AG10803 (cell line): ENCODE data around the gene MAP4K5.
A peak's percentile ranks its signal among the peaks of the same experiment; 100 is the strongest.

Experiments
- DNase-seq: peaks from one replicate; pipeline ENCODE4 v3.0.0; 2010; ENCODE audit warnings: low read depth
- H3K4me3 ChIP-seq: 2 replicates; pipeline ENCODE4 v1.5.1; 2011; ENCODE audit warnings: mild to moderate bottlenecking, low read length, control low read depth
- TF ChIP-seq, protein P1 (sequence below): conservative IDR thresholded peaks from 2 replicates; pipeline ENCODE4 v1.5.1; 2011; ENCODE audit warnings: mild to moderate bottlenecking, low read length, control low read depth, inconsistent platforms

MAP4K5 gene

DNA sequence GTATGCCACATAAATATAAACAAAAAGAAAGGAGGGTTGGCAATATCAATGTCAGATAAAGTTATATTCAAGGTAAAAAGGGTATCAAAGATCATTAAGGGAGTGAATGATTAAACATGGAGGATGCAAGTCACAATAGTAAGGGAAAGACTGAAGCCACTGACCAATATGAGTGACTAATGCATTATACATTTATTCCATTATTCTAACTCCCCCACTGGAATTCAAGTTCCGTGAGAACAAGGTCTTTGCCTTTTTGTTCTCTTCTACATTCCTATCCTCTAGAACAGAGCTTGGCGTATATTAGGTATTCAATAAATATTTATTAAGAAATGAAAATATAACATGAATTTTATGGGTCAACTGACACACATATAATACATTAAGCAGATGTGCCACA, 30.7 kb downstream of the MAP4K5 start:
- peak; percentile 71 for DNase-seq
- H3K4me3 ChIP-seq, result no peak overlapping the region
- TF ChIP-seq, protein P1, sequence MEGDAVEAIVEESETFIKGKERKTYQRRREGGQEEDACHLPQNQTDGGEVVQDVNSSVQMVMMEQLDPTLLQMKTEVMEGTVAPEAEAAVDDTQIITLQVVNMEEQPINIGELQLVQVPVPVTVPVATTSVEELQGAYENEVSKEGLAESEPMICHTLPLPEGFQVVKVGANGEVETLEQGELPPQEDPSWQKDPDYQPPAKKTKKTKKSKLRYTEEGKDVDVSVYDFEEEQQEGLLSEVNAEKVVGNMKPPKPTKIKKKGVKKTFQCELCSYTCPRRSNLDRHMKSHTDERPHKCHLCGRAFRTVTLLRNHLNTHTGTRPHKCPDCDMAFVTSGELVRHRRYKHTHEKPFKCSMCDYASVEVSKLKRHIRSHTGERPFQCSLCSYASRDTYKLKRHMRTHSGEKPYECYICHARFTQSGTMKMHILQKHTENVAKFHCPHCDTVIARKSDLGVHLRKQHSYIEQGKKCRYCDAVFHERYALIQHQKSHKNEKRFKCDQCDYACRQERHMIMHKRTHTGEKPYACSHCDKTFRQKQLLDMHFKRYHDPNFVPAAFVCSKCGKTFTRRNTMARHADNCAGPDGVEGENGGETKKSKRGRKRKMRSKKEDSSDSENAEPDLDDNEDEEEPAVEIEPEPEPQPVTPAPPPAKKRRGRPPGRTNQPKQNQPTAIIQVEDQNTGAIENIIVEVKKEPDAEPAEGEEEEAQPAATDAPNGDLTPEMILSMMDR, result no peak

DNA sequence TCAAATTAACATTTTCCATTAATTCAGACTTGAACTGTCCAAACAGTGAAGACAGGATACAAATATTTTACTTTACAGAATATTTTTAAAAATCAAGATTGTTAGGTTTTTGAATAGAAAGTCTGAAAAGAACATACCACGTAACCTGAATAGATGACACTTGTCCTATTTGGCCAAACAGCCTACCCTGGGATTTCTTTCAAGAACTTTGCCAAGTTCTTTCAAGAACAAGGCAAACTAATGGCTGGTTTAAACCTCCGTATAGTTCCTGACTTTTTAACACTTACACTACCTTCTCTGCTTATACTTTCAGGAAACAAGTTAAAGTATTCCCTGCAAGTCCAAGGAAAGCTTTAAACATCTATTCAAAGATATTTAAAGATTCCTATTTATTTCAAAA, 35.0 kb downstream of the MAP4K5 start:
- DNase-seq, result no peak
- TF ChIP-seq, protein P1, result no peak
- no peak overlapping the region for H3K4me3 ChIP-seq

DNA sequence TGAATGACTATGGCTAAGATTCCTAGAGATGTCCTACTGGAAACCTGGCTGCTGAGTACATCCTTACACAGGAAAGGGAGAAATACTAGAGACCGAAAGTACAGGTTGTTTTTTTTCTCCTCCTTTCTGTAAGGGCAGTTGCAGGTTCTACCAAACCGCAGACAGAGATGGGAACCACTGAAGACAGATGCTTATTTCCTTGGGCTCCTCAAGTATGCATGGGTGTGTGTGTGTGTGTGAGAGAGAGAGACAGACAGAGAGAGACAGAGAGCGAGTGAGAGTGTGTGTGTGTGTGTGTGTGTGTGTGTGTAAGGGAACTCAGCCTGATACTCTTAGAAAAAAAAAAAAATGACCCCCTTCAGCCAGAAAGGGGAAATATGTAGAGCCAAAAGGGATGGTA, 42.5 kb downstream of the MAP4K5 start:
- TF ChIP-seq, protein P1, result no peak
- H3K4me3 ChIP-seq, result no peak overlapping the region
- DNase-seq, result no peak

DNA sequence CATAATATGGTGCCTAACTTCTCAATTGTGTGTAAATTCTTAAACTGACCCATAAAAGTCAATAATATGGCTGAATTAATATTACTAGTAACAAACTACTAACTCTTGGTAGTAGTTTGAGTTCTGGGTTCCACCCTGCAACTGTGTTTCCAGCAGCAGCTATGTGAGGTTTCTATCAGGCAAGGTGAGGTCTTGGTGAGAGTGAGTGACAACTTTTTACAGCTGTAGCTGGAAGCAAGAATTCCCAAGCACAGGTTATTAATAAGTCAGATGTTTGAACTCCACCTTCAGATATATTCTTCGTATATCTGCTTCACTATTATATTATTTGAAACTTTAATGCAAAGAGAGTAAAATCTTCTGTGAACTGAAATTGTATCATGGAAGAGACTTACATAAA, 43.8 kb downstream of the MAP4K5 start:
- TF ChIP-seq, protein P1, result no peak
- H3K4me3 ChIP-seq, result no peak overlapping the region
- DNase-seq, result no peak

DNA sequence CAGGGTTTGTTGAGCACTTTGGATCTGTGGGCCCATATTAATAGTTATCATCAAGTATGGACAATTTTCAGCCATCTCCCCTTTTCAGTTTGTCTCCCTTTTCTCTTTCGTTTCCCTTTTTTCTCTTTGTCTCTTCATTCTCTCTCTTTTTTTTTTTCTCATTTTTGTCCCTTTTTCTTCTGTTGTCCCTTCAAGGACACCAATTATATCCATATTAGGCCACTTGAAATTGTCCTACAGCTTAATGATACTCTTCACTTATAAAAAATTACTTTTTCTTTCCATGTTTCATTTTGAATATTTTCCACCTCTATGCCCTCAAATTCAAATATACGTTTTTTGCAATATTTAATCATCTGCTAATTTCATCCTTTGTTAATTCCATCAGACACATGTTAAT, 53.3 kb downstream of the MAP4K5 start:
- no peak overlapping the region for H3K4me3 ChIP-seq
- TF ChIP-seq, protein P1, result no peak
- DNase-seq, result no peak

DNA sequence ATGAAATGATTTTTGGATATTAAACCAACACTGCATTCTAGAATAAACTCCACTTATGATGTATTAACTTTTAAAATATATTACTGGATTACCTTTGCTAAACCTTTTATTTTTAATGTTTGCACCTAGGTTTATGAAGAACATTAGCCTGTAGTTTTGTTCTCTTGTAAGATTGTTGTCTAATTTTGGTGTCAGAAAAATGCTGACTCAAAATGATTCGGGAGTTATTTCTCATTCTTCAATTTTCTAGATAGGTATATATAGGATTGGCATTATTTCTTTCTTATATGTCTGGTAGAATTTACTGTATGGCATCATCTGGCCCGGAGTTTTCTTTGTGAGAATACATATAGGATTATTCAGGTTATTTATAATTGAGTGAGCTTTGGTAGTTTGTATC, 54.6 kb downstream of the MAP4K5 start:
- H3K4me3 ChIP-seq, result no peak overlapping the region
- DNase-seq, result no peak
- TF ChIP-seq, protein P1, result no peak

DNA sequence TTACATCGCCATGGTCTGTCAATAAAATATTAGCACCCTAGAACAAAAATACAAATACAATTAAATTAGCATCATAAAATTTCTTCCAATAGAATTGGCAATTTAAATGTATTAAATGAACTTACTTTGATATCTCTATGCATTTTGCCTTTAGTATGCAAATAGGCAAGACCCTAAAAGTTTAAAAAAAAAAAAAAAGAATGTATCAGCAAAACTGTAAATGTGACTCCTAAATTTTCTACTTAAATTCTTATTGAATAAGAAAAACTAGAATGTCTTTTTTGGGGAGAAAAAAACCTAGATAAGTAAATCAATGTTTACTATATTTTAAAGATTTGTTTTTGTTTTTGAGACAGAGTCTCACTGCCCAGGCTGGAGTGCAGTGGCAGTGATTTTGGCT, 56.2 kb downstream of the MAP4K5 start:
- H3K4me3 ChIP-seq, result no peak overlapping the region
- TF ChIP-seq, protein P1, result no peak
- no peak for DNase-seq
